Kidney (tissue), 14 donors: Measurements from ENCODE around the gene HINFP. TPM values are rescaled to one million over a fixed set of nuclear protein-coding genes. Genes with fewer than 3 reads are reported as not detected.

ENCODE experiments used
- DNase-seq, 5 donors: peaks; one replicate each; pipeline ENCODE4 v3.0.0-alpha.2; 2013 to 2020
- FAIRE-seq: peaks from 2 replicates; lab custom pipeline; 2012; peaks lifted over from hg19 to GRCh38; lab: Jason Lieb, UNC
- H3K27ac ChIP-seq, 2 donors: one replicate each; pipeline ENCODE4 v1.7.0; 2013; ENCODE audit warnings: low read depth in 2 of 2, low read length in 2 of 2, inconsistent platforms in 1 of 2
- H3K27me3 ChIP-seq: one replicate; pipeline ENCODE4 v1.7.1; 2013; ENCODE audit warnings: low read length, inconsistent platforms; ENCODE audit not compliant: control insufficient read depth, insufficient read depth
- H3K36me3 ChIP-seq, 3 donors: one replicate each; pipeline versions ENCODE4 v1.7.0 to v1.7.1; 2013; ENCODE audit warnings: low read length in 3 of 3, control low read depth in 1 of 3, inconsistent platforms in 1 of 3; ENCODE audit not compliant: insufficient read depth in 3 of 3, control insufficient read depth in 2 of 3
- H3K4me1 ChIP-seq, 3 donors: one replicate each; pipeline versions ENCODE4 v1.7.0 to v1.7.1; 2013; ENCODE audit warnings: low read length in 3 of 3, inconsistent platforms in 1 of 3, low read depth in 1 of 3; ENCODE audit not compliant: control insufficient read depth in 2 of 3, insufficient read depth in 2 of 3
- H3K4me3 ChIP-seq, 3 donors: one replicate each; pipeline versions ENCODE4 v1.7.0 to v1.8.1; 2013; ENCODE audit warnings: low read length in 3 of 3, control low read depth in 1 of 3, inconsistent platforms in 1 of 3
- H3K9ac ChIP-seq, 3 donors: one replicate each; pipeline versions ENCODE4 v1.7.0 to v1.7.1; 2013; ENCODE audit warnings: low read length in 3 of 3, control low read depth in 1 of 3, inconsistent platforms in 1 of 3
- H3K9me3 ChIP-seq, 3 donors: one replicate each; pipeline versions ENCODE4 v1.7.0 to v1.7.1; 2013; ENCODE audit warnings: low read length in 3 of 3, control low read depth in 1 of 3, inconsistent platforms in 1 of 3; ENCODE audit not compliant: control insufficient read depth in 2 of 3, insufficient read depth in 1 of 3
- intact Hi-C: fragments of 100-400 bp; cut with DNase I; formaldehyde crosslinking; loops from one replicate; pipeline ENCODE4 v1.11.1; 2022
- polyA plus RNA-seq: library from polyadenylated mRNA; stranded (reverse); fragments of 350-450 nt; fragmentation: Illumina TruSeq; extraction: RNeasy Lipid Tissue Mini Kit (QIAGEN cat#74804); gene quantifications from one replicate; pipeline ENCODE4 v1.2.3, GENCODE V29; 2014; ENCODE audit warnings: low read depth, low replicate concordance; ENCODE audit not compliant: insufficient read depth
- total RNA-seq: library from RNA; stranded (reverse); fragmentation: NEBNext Ultra II Directional; extraction: Animal tissue kit (Norgen Biotek cat#: 25700); gene quantifications from one replicate; pipeline ENCODE4 v1.2.1, GENCODE V29; 2021
- TF ChIP-seq, protein P1 (sequence below): IDR thresholded peaks from 3 replicates; pipeline ENCODE4 v1.5.1; 2012; ENCODE audit warnings: mild to moderate bottlenecking, moderate library complexity, borderline replicate concordance; ENCODE audit not compliant: insufficient read depth; ENCODE audit errors: extremely low read depth
- donor health status: control.
- donor health status: control.
- donor health status: control.
- donor health status: control.
- donor health status: control.
- donor health status: DM: yes; HTN: yes; CAD: no.
- donor health status: Normal renal cell carcinoma (clear cell type).

The HINFP gene
- total and polyA plus RNA-seq, 2 donors from 2014 or later = 14.5 to 29.1 TPM

DNA sequence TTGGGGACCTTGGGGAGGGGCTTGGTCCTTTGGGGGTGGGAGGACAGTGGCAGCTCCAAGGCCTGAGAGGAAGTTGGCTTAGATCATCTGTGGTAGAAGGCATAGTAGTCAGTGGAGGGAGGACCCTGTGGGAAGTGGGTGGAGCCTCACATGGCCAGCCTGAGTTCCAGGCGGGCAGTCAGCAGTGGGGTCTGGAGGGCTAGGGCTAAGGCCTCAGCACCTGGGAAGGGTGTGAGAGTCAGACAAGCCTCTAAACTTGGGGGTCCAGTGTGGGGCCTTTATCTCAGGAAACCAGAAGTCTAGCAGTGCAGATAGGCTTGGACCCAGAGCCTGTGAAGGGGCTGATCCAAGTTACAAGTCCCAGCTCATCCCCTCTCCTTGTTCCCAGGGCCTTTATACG is 51.1 kb downstream of the HINFP start:
- FAIRE-seq (no peak), DNase-seq (no peak)
- Histone ChIP-seq H3K9ac (no peak overlapping the region), H3K4me3 (no peak overlapping the region), H3K9me3 (no peaks in the 10 kb centered on the region), H3K27me3 (no peaks in the 10 kb centered on the region), H3K36me3 (peaks cover 0 to 2% (median 0%) of the 10 kb centered on the region in 3 donors), H3K27ac (no peak overlapping the region), H3K4me1 (peaks cover 0 to 5% (median 2%) of the 10 kb centered on the region in 3 donors)
- intact Hi-C loops = no loop called here
- TF ChIP-seq, protein P1, sequence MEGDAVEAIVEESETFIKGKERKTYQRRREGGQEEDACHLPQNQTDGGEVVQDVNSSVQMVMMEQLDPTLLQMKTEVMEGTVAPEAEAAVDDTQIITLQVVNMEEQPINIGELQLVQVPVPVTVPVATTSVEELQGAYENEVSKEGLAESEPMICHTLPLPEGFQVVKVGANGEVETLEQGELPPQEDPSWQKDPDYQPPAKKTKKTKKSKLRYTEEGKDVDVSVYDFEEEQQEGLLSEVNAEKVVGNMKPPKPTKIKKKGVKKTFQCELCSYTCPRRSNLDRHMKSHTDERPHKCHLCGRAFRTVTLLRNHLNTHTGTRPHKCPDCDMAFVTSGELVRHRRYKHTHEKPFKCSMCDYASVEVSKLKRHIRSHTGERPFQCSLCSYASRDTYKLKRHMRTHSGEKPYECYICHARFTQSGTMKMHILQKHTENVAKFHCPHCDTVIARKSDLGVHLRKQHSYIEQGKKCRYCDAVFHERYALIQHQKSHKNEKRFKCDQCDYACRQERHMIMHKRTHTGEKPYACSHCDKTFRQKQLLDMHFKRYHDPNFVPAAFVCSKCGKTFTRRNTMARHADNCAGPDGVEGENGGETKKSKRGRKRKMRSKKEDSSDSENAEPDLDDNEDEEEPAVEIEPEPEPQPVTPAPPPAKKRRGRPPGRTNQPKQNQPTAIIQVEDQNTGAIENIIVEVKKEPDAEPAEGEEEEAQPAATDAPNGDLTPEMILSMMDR = no peak

- intact Hi-C loops = no loop called here
- Histone ChIP-seq H3K36me3 (peaks cover 0 to 2% (median 0%) of the 10 kb centered on the region in 3 donors), H3K9ac (no peak overlapping the region), H3K4me3 (no peak overlapping the region), H3K4me1 (peaks cover 0 to 2% (median 0%) of the 10 kb centered on the region in 3 donors), H3K27me3 (no peaks in the 10 kb centered on the region), H3K27ac (no peak overlapping the region), H3K9me3 (no peaks in the 10 kb centered on the region)
- no peak for FAIRE-seq
- TF ChIP-seq, protein P1 = no peak
- no peak for DNase-seq
Observed at GRCh38 chr11:119173453-119173852, 52.1 kb downstream of the HINFP start.

GRCh38 chr11:119175493-119176077 is 54.2 kb downstream of the HINFP start:
- no peak overlapping the region for H3K4me3 ChIP-seq
- H3K27ac ChIP-seq = no peak overlapping the region
- peaks cover 0 to 6% (median 2%) of the 10 kb centered on the region in 3 donors for H3K36me3 ChIP-seq
- H3K27me3 ChIP-seq = no peaks in the 10 kb centered on the region
- no peak overlapping the region for H3K9ac ChIP-seq
- no peaks in the 10 kb centered on the region for H3K9me3 ChIP-seq
- no peaks in the 10 kb centered on the region for H3K4me1 ChIP-seq
- no peak for DNase-seq
- no peak for FAIRE-seq
- TF ChIP-seq, protein P1 = no peak
- intact Hi-C loops = no loop called here

DNA sequence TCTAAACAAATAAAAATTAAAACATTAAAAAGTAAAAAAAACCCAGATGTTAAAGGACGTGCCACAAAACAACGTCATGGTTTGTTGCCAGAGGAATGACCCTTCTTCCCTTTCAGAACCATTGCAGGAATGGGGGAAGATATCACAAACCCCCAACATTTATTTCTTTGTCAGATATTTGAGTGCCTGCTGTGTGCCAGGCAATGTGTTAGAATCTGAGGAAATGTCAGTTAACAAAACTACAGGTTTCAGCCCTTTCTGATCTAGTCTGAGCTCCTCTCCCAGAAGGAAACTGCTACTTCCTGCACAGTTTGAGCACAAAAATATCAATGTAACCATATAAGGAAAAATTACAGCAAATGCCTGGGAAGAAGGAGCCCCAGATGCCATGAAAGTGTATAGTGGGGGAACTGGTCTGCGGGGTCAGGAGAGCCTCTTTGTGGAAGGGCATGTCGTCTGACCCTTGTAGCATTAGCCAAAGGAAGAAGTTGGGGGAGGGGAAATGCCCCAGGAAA is 56.8 kb downstream of the HINFP start:
- intact Hi-C loops = no loop called here
- H3K36me3 ChIP-seq = peaks cover 0 to 6% (median 2%) of the 10 kb centered on the region in 3 donors

More for the DNA sequence above, 56.8 kb downstream of the HINFP start:
- TF ChIP-seq, protein P1 = no peak
- Histone ChIP-seq H3K9ac (no peak overlapping the region), H3K27me3 (no peaks in the 10 kb centered on the region), H3K9me3 (no peaks in the 10 kb centered on the region), H3K4me1 (no peaks in the 10 kb centered on the region), H3K4me3 (no peak overlapping the region), H3K27ac (no peak overlapping the region)
- DNase-seq = peak in 1 of 5 donors; percentile 14
- FAIRE-seq = no peak
